ENCODE results near the gene PROM1. TPM values are rescaled to one million over a fixed set of nuclear protein-coding genes. Genes with fewer than 3 reads are reported as not detected.

PROM1 gene
- total and polyA plus RNA-seq, 9 of the 15 experiments (the other 6 are each of a cell fraction or from before 2014, with no cell fraction given): 0.05 TPM; not detected in 8

DNA sequence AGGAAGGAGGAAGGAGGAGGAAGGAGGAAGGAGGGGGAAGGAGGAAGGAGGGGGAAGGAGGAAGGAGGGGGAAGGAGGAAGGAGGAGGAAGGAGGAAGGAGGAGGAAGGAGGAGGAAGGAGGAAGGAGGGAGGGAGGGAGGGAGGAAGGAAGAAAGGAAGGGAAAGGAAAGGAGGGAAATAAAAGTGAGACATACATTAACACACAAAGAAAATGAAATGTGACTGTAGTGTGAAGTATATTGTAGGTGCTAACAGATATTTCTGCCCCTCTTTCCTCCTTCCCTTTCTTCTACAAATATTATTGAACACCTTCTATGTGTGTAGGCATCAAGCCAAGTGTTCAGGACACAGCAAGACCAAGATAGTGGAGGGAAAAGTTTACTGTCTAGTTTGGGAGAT lies 26.4 kb upstream of the PROM1 start:
- in situ Hi-C loops (cut with MboI): no loop called here
- H3K9me1 ChIP-seq (ENCODE audit: control insufficient read depth, insufficient read depth, low read length): no peaks in the 10 kb centered on the region
- no peak overlapping the region for H3K9ac ChIP-seq (ENCODE audit: insufficient read depth in 1 of 2, low read depth in 2 of 2, low read length in 2 of 2)
- no peak for DNase-seq (ENCODE audit: extremely low read depth in 1 of 4, low spot score in 3 of 4)
- POLR2A ChIA-PET: interaction anchor here (1.2 kb wide), 1 partner anchor 8 kb away, joined by 3 read pairs; no protein-coding TSS in a partner anchor
- BruUV-seq (replicated peaks): no TSS peak
- no peak overlapping the region for H3K4me3 ChIP-seq
- no peaks in the 10 kb centered on the region for H3K4me1 ChIP-seq (replicated peaks in 1 of 2; ENCODE audit: control insufficient read depth in 2 of 2, insufficient read depth in 2 of 2, low read length in 2 of 2)
- no peaks in the 10 kb centered on the region for H4K20me1 ChIP-seq (replicated peaks; ENCODE audit: control insufficient read depth, insufficient read depth, low read length)
- H3K27ac ChIP-seq (ENCODE audit: extremely low read depth, low read depth, low read length): no peak overlapping the region
- no peaks in the 10 kb centered on the region for H3K79me2 ChIP-seq (ENCODE audit: control insufficient read depth, insufficient read depth, low read length)
- TF ChIP-seq ZNF184 (CRISPR knock-in tag; IDR thresholded peaks at IDR 0.05) (no peak), KLF6 (CRISPR knock-in tag; IDR thresholded peaks at IDR 0.05; ENCODE audit: borderline replicate concordance) (no peak), GTF2E2 (tag; IDR thresholded peaks at IDR 0.05) (no peak), SMARCE1 (IDR thresholded peaks at IDR 0.05) (no peak), FOS (IDR thresholded peaks at IDR 0.05; ENCODE audit: extremely low read depth, insufficient read length) (no peak), GATAD2B (IDR thresholded peaks at IDR 0.05; ENCODE audit: borderline replicate concordance) (no peak), NCOA6 (IDR thresholded peaks at IDR 0.05) (no peak), FIP1L1 (IDR thresholded peaks at IDR 0.05; ENCODE audit: low read depth, low read length, poor library complexity, severe bottlenecking) (no peak)
- TF ChIP-seq, protein P1, sequence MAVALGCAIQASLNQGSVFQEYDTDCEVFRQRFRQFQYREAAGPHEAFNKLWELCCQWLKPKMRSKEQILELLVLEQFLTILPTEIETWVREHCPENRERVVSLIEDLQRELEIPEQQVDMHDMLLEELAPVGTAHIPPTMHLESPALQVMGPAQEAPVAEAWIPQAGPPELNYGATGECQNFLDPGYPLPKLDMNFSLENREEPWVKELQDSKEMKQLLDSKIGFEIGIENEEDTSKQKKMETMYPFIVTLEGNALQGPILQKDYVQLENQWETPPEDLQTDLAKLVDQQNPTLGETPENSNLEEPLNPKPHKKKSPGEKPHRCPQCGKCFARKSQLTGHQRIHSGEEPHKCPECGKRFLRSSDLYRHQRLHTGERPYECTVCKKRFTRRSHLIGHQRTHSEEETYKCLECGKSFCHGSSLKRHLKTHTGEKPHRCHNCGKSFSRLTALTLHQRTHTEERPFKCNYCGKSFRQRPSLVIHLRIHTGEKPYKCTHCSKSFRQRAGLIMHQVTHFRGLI (CRISPR knock-in tag; IDR thresholded peaks at IDR 0.05): no peak
- TF ChIP-seq, protein P2, sequence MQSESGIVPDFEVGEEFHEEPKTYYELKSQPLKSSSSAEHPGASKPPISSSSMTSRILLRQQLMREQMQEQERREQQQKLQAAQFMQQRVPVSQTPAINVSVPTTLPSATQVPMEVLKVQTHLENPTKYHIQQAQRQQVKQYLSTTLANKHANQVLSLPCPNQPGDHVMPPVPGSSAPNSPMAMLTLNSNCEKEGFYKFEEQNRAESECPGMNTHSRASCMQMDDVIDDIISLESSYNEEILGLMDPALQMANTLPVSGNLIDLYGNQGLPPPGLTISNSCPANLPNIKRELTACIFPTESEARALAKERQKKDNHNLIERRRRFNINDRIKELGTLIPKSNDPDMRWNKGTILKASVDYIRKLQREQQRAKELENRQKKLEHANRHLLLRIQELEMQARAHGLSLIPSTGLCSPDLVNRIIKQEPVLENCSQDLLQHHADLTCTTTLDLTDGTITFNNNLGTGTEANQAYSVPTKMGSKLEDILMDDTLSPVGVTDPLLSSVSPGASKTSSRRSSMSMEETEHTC (IDR thresholded peaks at IDR 0.05): no peak
- TF ChIP-seq, protein P3, sequence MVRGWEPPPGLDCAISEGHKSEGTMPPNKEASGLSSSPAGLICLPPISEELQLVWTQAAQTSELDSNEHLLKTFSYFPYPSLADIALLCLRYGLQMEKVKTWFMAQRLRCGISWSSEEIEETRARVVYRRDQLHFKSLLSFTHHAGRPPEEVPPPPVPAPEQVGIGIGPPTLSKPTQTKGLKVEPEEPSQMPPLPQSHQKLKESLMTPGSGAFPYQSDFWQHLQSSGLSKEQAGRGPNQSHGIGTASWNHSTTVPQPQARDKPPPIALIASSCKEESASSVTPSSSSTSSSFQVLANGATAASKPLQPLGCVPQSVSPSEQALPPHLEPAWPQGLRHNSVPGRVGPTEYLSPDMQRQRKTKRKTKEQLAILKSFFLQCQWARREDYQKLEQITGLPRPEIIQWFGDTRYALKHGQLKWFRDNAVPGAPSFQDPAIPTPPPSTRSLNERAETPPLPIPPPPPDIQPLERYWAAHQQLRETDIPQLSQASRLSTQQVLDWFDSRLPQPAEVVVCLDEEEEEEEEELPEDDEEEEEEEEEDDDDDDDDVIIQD (CRISPR knock-in tag; IDR thresholded peaks at IDR 0.05): no peak
- no peaks in the 10 kb centered on the region for H3K36me3 ChIP-seq (ENCODE audit: control insufficient read depth, insufficient read depth, low read length)
- intact Hi-C loops (cut with micrococcal nuclease): no loop called here
- no peak for ATAC-seq
- no peaks in the 10 kb centered on the region for H3K9me3 ChIP-seq (replicated peaks; ENCODE audit: control insufficient read depth, insufficient read depth, low read depth, low read length)
- no peak overlapping the region for H2AFZ ChIP-seq (ENCODE audit: low read depth, low read length)
- CTCF ChIA-PET (ENCODE audit: low intra/inter-chr PET ratio): no interaction called here
- H3K4me2 ChIP-seq (ENCODE audit: insufficient read depth, low read length): no peak overlapping the region
- peaks cover 0 to 14% of the 10 kb centered on the region in 2 experiments; a peak in 2 of 5 replicates for H3K27me3 ChIP-seq (ENCODE audit: control insufficient read depth in 2 of 2, insufficient read depth in 2 of 2, low read length in 2 of 2)
- no peak for FAIRE-seq

Measured in K562 (cell line).